RWPE1 (cell line): ENCODE data around the gene ACAD11.
"Not testable (repeated sequence)": the region's sequence is repeated elsewhere in the genome, so short reads cannot be mapped to it uniquely, and the experiment has no call there.

Experiments used
- CTCF ChIA-PET: fragments of 350-600 bp; sonication (Branson Sonifier 250); formaldehyde crosslinking; extraction: SDS; loops from one replicate; lab custom pipeline; 2021; lab: Yijun Ruan, JAX
- POLR2A ChIA-PET: fragments of 400-600 bp; formaldehyde crosslinking; extraction: SDS; loops from one replicate; lab custom pipeline; 2020; ENCODE audit warnings: antibody characterized with exemption; ENCODE audit not compliant: low non-redundant PET; lab: Yijun Ruan, JAX
- DNase-seq: peaks from one replicate; pipeline ENCODE4 v3.0.0; 2012; ENCODE audit warnings: low spot score
- H3K27ac ChIP-seq: fragments of 450-650 bp; 2 replicates; pipeline ENCODE4 v1.5.1; 2017
- CTCF ChIP-seq: fragments of 450-650 bp; conservative IDR thresholded peaks from 2 replicates; pipeline ENCODE4 v1.5.1; 2017; ENCODE audit warnings: low read depth, mild to moderate bottlenecking

ACAD11 gene

GRCh38 chr3:132642539-132642847 lies 17.1 kb downstream of the ACAD11 start:
- ChIA-PET CTCF (interaction anchor here (0.8 to 2.2 kb wide), 6 partner anchors 12 to 176 kb away, joined by 3 to 28 read pairs (median 3); no protein-coding TSS in a partner anchor), POLR2A (no interaction called here)
- no peak overlapping the region for H3K27ac ChIP-seq
- peak; percentile 48 for TF ChIP-seq CTCF
- no peak for DNase-seq

GRCh38 chr3:132641837-132642538 lies 17.6 kb downstream of the ACAD11 start:
- TF ChIP-seq CTCF, result peak; percentile 82
- peak; percentile 69 for DNase-seq
- H3K27ac ChIP-seq, result no peak overlapping the region
- ChIA-PET CTCF (interaction anchor here (0.6 to 2.2 kb wide), 11 partner anchors 11 to 150 kb away, joined by 3 to 28 read pairs (median 3); no protein-coding TSS in a partner anchor), POLR2A (no interaction called here)

GRCh38 chr3:132641427-132641826 lies 18.2 kb downstream of the ACAD11 start:
- CTCF ChIA-PET, result interaction anchor here (0.6 to 2.2 kb wide), 5 partner anchors 12 to 107 kb away, joined by 3 to 28 read pairs (median 4); no protein-coding TSS in a partner anchor
- H3K27ac ChIP-seq, DNase-seq, POLR2A ChIA-PET: not testable (repeated sequence)

- no peak overlapping the region for H3K27ac ChIP-seq
- no peak for DNase-seq
- ChIA-PET CTCF (interaction anchor here (1.0 to 1.3 kb wide), 2 partner anchors 102 to 103 kb away, joined by 4 to 5 read pairs; no protein-coding TSS in a partner anchor), POLR2A (no interaction called here)
- no peak for TF ChIP-seq CTCF
Measured at GRCh38 chr3:132638706-132639105, 20.9 kb downstream of the ACAD11 start.

GRCh38 chr3:132637590-132637989 lies 22.0 kb downstream of the ACAD11 start:
- POLR2A ChIA-PET, result no interaction called here
- TF ChIP-seq CTCF, result no peak
- CTCF ChIA-PET, result no interaction called here
- H3K27ac ChIP-seq, result no peak overlapping the region
- peak; percentile 68 for DNase-seq

- DNase-seq, result no peak
- CTCF ChIA-PET, result interaction anchor here (0.6 kb wide), 1 partner anchor 217 kb away, joined by 4 read pairs; no protein-coding TSS in a partner anchor
- no peak overlapping the region for H3K27ac ChIP-seq
- TF ChIP-seq CTCF, result no peak
- POLR2A ChIA-PET, result no interaction called here
Measured at GRCh38 chr3:132635052-132635451, 24.6 kb downstream of the ACAD11 start.

- no peak overlapping the region for H3K27ac ChIP-seq
- POLR2A ChIA-PET, result no interaction called here
- DNase-seq, result no peak
- CTCF ChIA-PET, result interaction anchor here (0.8 kb wide), 1 partner anchor 12 kb away, joined by 3 read pairs; no protein-coding TSS in a partner anchor
- no peak for TF ChIP-seq CTCF
Measured at GRCh38 chr3:132630612-132631011, 29.0 kb downstream of the ACAD11 start.
